ENCODE results near the gene ZBTB16. TPM values are rescaled to one million over a fixed set of nuclear protein-coding genes. Genes with fewer than 3 reads are reported as not detected.

ZBTB16 gene
- total RNA-seq, 1 experiment from 2014 or later = not detected

DNA sequence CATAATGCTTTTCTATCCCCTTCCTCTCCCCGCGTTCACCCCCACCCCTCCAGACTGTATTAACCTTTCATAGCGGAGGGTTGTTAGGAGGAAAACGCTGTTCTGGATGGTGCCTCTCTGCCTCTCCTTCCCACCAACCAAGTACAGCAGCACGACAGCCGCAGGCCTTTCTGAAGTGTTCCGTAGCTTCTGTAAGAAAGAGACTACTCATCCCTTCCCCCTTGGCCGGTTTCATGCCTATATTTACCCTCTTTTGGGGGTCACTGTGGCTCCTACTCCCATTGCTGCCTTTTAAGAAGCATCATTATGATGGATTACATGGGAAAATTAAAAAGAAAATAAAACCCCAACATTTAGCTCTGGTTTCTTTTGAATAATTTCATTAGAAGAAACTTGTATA, 46.5 kb downstream of the ZBTB16 start:
- no peak for DNase-seq (ENCODE audit: low spot score)

DNA sequence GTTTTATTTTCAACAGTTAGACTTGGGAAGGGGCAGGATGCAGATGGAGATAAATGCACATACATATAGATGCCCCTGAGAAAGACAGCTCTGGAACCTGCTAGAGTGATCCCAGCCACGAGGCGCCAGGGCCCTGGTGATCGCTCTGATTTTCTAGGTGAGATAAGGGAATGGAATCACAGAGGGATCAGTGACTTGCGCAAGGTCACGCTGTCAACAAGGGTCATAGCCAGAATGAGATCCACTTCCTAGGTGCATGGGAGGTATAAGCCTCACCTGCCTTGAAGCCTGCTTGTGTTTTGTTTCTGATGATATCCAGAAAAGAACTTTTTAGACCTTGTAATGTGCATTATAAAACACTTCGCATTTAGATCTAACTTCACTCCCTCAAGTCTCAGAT, 47.5 kb downstream of the ZBTB16 start:
- DNase-seq (ENCODE audit: low spot score) = no peak

DNA sequence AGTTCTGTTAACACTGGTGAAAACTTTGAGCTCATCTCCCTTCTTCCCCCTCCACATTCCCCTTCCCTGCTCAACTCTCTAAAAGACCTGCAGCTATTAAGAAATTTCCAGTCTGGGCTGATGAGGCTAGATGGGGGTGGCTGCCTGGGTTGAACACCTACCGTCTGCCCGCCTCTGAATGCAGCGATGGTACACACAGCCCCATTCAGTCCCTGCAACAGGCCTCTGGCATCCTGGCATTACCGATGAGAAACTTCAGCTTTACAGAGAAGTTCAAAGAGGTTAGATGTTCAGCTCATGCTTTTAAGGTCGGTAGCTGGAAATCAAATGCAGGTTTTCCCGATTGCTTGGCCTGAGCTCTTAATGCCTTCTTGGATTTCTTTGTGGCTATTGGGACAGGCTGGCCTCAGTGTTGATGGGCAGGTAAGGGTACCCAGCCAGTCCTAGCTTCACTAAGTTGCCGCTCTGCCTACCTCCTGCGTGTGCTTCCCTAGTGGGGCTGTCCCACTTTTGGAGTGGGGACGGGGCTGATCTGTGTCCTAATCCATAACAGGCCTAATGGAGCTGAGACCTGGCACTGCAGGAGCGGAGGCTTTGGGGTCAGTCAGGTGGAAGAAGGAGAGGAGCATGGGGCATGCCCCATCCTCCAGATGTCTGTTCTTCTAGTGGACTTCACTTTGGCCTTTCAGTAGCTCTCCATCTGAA, 49.1 kb downstream of the ZBTB16 start:
- no peak for DNase-seq (ENCODE audit: low spot score)

DNA sequence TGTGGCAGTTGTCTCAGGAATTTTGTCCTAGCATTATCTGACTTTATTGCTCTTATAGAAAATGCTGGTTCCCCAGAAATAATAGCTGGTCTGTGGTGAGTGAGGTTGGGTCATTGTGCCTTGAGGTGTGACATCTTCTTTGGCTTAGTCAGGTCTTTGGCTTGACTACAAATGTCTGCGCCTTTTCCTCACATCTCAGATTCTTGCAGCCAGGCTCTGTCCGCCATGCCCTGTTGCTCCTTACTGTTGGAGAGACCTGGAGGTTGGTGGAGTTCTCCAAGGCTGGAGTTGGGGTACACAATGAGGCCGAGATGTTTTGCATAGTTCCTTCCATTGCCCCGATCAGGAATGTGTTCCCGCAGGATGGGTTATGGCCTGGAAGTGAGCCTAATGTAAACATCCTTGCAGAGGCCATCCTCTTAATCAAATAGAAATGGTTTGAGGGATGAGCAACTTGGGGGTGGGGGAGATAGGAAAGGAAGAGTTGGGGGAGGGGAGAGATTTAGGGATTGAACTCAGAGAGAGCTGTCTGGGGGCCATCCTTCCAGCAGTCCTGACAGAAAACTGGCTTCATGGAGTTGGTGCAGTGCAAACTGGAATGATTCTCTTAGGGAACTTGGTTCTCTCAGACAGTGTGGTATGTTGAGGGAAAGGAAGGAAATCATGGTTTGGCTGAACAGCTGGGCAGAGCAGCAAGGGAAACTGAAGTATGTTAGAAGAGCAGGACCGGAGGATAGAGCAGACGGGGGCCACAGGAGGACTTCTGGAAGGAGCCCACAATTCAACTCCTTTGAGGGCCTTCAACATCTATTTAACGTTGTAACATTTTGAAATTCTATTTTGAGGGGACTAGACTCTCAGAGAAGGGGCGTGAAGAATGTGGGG, 49.9 kb downstream of the ZBTB16 start:
- no peak for DNase-seq (ENCODE audit: low spot score)

DNA sequence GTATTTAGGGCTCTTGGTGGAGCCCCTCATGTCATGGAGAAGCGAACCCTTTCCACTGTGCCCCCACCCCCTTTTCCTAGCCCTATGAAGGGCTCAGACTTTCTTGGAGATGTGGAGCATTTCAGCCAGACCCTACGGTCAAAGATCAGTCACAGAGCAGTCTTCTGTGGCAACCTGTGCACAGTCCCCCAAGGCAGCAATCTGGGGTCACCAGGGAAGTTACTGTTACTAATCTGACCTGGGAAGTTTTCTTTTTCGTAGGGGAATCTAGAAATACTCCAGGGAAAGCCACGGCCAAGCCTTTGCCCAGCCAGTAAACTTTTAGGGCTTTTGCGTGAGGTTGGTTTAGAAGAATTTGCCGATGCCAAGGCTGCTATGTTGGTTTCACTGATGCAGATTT, 50.6 kb downstream of the ZBTB16 start:
- no peak for DNase-seq (ENCODE audit: low spot score)

DNA sequence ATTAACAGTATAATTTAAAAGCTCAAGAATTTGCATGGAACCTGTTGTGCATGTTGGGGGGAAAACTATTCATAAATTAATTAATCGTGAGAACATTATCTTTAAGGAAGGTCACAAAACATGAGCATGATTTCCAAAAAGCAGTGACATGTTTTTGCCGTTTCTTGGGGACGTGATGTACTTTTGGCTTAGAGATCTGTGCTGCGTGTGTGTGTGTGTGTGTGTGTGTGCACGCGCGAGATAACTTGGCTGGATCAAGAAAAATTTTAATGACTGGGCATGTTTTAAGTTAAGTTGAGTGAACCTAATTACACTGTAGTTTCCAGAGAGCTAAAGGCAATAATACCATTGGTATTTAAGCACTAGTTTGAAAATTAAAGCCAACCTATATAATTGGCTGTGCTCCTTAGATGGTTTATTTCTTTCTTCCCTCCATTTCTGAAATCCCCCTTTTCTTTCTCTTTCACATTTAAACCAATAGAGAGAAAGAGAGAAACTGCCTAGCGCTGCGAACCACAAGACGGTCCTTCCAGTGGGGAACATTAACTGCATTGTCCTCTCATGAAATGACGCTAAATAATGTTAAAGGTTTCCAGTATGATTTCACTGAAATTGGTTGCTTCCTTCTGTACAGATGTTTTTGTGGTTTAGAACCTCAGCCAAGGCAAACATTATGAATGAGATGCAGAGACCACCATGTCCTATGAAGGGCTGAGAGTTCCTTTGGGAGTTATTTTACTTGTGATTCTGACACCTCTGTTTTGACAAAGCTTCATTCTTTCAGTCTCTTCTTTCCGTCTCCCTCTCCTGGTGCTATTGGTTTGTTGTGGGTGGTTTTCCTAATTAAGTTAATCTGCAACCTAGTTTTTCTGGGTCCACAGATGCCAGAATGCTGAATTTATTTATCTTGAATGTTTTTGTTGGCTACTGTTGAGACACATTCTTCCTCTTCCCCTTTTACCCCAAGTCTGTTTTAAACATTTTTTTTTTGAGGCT, 51.7 kb downstream of the ZBTB16 start:
- no peak for DNase-seq (ENCODE audit: low spot score)

DNA sequence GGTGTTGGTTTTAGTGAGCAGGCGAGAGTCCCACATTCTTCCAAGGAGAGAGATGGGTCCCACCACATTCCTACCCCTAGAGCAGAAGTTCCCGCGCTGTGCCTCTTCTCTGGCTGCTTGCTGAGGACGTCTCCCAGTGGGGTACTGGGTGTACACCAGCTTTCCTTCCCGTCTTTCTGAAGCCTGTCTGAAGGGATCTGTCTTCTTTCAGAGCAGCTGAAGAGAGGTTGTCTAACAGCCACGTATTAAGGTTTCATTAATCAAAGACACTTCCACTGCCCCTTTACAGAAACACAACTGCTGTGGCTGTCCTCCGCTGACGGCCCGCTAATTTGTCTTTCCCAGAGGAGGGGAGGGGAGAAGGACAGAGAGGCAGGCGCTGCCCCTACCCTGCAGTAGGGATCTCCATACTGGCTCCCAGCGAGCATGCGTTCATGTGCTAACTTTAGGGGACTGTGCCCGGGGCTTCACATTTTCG, 56.0 kb downstream of the ZBTB16 start:
- no peak for DNase-seq (ENCODE audit: low spot score)

DNA sequence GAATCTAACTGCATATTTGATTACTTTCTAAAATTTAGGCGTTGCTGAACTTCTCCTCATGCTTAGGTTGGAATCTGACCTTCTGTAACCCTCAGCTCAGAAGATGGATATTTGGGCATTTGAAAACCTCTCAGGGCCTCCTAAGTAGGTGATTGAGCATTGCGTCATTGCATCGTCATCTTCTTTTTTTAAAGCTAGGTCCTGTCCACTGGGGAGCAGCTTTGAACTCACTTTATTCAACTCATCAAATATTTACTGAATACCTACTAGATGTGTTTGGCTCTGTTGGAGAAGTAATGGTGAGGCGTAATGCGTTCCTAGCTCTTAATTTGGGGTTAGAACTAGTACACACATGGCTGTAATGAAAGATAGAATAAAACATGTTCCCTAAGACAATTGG, 56.8 kb downstream of the ZBTB16 start:
- DNase-seq (ENCODE audit: low spot score) = no peak

DNA sequence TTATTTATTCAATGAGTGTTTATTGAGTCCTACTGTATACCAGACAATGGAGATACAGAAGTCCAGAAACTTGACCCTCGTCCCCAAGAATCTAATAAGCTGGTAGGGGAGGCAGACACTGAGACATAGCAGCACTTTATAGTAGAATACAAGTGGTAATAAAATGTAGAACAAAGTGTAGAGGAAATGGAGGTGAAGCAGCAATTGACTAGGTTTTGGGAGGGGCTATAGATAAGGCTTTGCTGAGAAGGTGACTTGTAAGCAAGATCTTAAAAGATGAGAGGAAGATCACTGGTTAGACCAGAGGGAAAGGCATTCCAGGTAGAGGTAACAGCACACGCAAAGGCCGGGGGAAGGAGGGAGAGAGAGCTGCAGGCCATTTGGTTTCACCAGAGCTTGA, 57.3 kb downstream of the ZBTB16 start:
- no peak for DNase-seq (ENCODE audit: low spot score)

DNA sequence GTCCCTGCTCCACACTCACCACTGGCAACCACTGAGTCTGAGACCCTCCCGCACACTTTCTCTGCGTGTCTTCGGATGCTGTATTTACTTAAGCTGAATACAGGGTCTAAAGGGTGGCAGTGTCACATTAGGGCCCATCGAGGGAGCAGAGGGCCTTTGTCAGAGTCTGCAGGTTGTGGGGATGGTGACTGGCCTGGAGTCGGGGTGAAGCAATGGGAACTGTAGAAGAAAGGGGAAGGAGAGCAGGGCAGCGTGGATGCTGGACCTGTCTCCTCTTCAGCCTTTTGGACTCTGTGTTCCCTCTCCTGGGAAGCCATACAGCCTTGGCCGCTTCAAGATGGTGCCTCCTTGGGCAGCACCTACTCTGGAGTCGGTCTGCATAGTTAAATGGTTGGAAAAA, 61.1 kb downstream of the ZBTB16 start:
- DNase-seq (ENCODE audit: low spot score) = no peak

DNA sequence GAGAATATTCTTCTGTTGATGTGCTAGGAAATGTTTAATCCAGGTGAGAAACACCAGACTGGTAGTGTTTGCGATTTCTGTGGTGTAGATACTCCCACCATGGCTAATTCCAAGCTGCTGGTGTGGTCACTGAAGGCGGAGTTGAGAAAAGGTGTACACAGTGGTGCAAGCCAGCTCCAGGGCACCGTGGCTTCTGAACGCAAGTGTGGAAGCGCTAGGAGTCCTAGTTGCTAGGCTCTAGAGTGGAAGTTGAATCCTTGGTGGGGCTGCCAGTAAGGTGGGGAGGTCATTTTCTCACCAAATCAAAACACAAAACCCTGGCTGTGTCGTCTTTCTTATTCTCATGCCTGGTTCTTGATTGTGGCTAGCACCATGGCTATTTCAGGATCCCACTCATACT, 61.6 kb downstream of the ZBTB16 start:
- DNase-seq (ENCODE audit: low spot score) = no peak

DNA sequence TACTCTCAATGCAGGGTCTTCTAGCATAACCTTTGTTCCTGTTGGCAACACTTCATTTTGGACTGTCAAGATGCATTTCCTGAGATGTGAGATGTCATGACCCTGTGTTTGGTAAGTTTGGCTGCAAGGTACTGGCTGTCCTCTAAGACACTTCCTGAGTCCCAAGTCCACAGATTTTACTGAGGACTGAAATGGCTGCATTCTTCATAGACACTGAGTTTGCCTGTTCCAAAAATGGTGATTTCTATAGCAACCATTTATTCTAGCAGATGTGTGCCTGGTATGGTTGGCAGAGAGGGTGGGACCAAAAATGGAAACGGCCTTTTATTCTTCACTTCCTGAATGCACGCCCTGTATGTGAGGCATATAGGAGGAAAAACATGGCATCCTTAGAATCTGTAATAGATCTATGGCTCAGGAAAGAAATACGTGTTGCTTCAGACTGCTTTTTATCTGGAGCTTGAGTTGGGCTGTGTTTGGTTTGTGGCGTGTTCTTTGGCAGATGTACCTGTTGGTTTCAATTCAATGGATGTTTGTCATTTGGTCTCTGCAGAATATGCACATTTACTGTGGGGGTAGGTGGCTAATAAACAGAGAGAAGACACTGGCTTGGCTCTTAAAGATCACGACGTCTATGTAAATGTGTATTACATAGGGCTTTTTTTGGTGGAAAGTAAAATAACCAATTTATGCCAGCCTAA, 62.4 kb downstream of the ZBTB16 start:
- DNase-seq (ENCODE audit: low spot score) = no peak

DNA sequence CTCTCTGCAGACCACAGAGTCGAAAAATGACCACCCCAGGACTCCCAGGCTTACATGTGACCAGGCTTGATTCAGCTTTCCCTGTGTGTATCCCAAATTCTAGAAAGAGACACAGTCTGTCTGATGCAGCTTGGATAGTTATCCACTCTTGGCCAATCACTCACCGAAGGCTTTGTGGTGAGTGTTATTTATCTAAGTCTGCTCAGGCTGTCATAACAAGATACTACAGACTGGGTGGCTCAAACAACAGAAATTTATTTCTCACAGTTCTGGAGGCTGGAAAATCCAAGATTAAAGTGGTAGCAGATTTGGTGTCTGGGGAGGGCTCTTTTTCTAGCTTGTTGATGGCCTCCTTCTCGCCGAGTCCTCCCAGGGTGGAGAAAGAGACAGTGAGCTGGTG, 63.2 kb downstream of the ZBTB16 start:
- DNase-seq (ENCODE audit: low spot score) = no peak

DNA sequence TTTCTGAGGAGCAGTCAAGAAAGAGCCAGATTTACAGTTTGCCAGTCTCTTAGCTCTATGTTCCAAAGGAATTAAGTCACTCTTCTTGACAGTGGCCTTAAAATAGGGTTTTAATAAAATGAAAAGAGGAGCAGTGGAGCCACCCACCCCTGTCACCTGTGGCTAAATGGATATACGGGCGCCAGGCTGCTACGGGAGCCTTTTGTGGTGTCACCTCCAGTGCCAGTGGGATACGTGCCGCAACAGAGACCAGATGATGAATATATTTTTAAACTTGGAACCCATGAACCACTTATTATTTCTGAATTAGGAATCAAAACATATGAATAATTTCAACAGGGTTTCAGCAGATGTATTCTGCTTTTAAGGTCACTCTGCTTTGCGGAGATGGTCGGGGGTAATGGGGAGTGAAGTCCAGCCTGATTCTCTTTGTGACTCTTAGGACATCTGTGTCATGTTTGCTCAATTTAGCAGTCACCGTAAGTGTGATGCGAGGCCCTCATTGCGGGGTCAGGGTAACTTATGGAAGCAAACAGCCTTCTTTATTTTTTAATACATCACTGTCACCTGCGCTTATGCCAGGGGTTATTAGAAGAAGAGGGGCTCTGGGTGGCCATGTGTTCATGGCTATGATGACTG, 64.3 kb downstream of the ZBTB16 start:
- DNase-seq (ENCODE audit: low spot score) = no peak

DNA sequence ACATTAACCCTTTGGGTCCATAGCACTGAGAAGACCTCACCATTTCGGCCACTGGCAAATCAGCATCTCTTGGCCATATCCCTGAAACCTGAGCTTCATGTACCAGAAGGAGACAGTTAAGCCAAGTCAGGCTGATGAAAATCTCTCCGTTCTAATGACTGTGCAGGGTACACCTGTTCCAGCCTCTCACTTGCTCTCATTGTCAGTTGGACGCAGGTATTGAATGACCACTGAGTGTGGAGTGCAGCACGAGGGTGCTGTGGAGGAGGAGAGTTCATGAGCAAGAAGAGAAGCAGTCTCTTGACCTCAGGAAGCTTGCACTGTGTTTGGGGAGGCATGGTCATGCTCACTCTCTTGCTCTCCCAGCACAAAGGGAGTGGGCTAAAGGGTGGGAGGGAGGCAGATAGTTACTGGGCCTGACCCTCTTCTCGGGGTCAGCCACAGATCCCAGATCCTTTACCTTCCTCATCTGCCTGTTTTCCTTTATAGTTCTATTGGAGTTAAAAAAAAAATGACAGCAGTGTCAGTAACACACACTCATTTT, 65.2 kb downstream of the ZBTB16 start:
- DNase-seq (ENCODE audit: low spot score) = no peak

DNA sequence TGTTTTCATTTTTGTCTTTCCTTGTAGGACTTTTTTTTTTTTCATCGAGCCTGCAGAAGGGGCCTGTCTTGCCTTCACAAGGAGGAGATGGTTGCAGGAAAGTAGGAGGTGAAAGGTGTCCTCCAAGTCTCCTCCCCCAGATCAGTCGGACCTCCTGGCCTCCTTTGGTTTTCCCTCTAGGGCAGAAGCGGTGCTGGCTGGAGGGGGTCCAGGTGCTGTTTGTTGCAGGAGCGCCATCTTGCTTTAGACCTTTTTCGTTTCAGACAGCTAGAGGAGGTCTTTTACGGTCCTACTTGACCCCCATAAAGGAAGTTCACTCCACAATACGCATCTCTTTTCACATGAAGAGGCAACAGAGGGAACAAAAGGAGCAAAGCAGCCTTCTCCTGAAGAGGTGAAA, 66.0 kb downstream of the ZBTB16 start:
- no peak for DNase-seq (ENCODE audit: low spot score)

DNA sequence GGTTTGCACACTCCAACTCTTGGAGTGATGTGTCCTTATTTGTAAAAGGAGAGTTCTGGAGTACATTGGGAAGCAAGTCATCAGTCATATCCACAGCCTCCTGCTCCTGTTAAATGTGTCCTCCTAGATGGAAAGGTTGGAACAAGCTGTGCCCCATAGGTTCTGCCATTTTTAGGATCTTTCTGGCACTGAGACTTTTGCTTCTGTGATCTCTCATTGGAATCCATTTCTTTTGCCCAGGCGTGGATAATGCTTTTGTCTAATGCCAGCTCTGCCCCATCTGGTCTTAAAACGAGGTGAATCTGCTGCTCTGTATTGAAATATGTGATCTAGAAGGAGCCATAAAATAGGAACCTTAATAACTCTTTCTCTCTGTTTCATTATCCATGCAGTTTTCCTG, 66.4 kb downstream of the ZBTB16 start:
- DNase-seq (ENCODE audit: low spot score) = no peak

DNA sequence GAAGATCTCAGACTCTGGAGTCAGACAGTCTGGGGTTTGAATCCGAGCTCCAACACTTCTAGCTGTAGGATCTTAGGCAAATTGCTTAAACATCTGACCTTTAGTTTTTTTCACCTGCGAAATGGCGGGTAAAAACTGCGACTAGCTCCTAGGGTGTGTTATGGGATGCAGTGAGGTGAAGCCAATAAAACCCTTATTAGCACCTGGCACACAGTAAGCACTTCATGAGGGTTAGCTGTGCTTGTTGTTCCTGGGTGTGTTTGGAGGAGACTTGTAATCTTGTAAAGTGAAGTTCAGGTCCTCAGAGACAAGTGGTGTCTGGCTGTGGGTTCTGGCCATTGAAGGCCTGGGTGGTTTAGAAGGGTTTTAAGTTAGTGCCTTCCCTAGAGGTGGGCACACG, 68.9 kb downstream of the ZBTB16 start:
- DNase-seq (ENCODE audit: low spot score) = no peak

DNA sequence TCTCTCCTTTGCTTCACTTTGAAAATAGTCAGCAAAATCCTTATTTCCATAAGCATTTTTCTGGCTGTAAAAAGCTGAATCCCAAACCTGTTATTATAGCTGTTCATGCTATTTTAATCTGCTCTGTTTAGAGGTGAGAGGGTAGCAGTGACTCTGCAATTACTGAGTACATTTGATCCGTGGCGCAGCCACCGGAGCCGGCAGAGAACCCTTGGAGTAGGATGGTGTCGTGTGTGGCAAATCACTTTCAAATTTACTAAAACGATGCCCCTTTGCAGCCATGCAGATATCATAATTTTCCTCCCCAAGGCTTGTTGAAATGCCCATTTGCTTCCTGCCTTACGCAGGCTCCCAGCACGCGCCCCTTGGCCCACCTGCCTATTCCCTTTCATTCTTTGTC, 69.6 kb downstream of the ZBTB16 start:
- no peak for DNase-seq (ENCODE audit: low spot score)

DNA sequence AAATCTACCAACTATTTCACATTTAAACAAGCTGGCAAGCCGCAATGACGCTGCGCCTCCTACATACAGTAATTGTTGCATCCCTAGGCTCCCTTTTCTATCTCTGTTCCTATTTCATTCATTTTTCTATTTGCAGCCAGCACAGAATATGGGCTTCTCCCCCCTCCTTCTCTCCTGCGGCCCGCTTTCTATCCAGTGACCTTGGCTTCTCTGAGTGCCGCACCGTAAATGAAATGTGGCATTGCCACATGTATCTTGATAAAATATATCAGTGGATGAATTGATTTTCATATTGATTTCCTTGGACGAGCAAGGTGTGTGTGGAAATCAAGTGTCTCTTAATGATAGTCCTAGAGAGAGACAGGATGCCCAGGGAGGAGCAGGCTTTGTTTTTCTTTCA, 70.2 kb downstream of the ZBTB16 start:
- no peak for DNase-seq (ENCODE audit: low spot score)

All from A172 (cell line).